Spleen (tissue), 11 donors: ENCODE measurements around the gene IMPACT. TPM values are rescaled to one million over a fixed set of nuclear protein-coding genes. Genes with fewer than 3 reads are reported as not detected.
A peak's percentile ranks its signal among the peaks of the same experiment; 100 is the strongest.

Experiments used
- DNase-seq: peaks from one replicate; pipeline ENCODE4 v3.0.0-alpha.2; 2020
- H3K27ac ChIP-seq, 8 donors: fragments of 200-600 bp; sonication (generic) in 7 of 8; 1 replicate in 4 of 8; 2 replicates in 4 of 8; pipeline versions ENCODE4 v1.5.0 to v1.8.0; 2016 to 2021; ENCODE audit warnings: inconsistent platforms in 4 of 8, mild to moderate bottlenecking in 4 of 8, moderate library complexity in 1 of 8
- H3K27me3 ChIP-seq, 7 donors: fragments of 200-600 bp; sonication (generic) in 6 of 7; replicated peaks in 1 of 7; 1 replicate in 4 of 7; 2 replicates in 3 of 7; pipeline versions ENCODE4 v1.5.0 to v1.8.0; 2016 to 2021; ENCODE audit warnings: inconsistent platforms in 3 of 7, mild to moderate bottlenecking in 1 of 7
- H3K36me3 ChIP-seq, 6 donors: fragments of 200-600 bp; sonication (generic) in 5 of 6; 1 replicate in 4 of 6; 2 replicates in 2 of 6; pipeline versions ENCODE4 v1.5.0 to v1.8.0; 2016 to 2021; ENCODE audit warnings: inconsistent platforms in 2 of 6
- H3K4me1 ChIP-seq, 6 donors: fragments of 200-600 bp; sonication (generic) in 5 of 6; 1 replicate in 3 of 6; 2 replicates in 3 of 6; pipeline versions ENCODE4 v1.5.0 to v1.8.0; 2016 to 2021; ENCODE audit warnings: inconsistent platforms in 3 of 6
- H3K4me3 ChIP-seq, 8 donors: fragments of 200-600 bp; sonication (generic) in 7 of 8; 1 replicate in 4 of 8; 2 replicates in 4 of 8; pipeline versions ENCODE4 v1.5.0 to v1.8.0; 2016 to 2021; ENCODE audit warnings: inconsistent platforms in 4 of 8, mild to moderate bottlenecking in 4 of 8, moderate library complexity in 2 of 8
- H3K9me3 ChIP-seq, 8 donors: fragments of 200-600 bp; sonication (generic) in 7 of 8; 1 replicate in 4 of 8; 2 replicates in 4 of 8; pipeline versions ENCODE4 v1.5.0 to v1.8.0; 2016 to 2021; ENCODE audit warnings: inconsistent platforms in 4 of 8
- POLR2A ChIP-seq, 3 donors: fragments of 450-650 bp; IDR thresholded peaks; one replicate each; pipeline ENCODE4 v1.5.1; 2017; ENCODE audit warnings: antibody characterized with exemption in 3 of 3, mild to moderate bottlenecking in 1 of 3
- POLR2AphosphoS5 ChIP-seq, 3 donors: sonication (generic); formaldehyde crosslinking; IDR thresholded peaks; one replicate each; pipeline ENCODE4 v1.5.1; 2017; ENCODE audit warnings: antibody characterized with exemption in 3 of 3
- WGBS, 5 donors: extraction: QIAGEN DNeasy Blood & Tissue Kit in 3 of 5; methylation state at CpG; one replicate each; pipeline versions ENCODE4 v1.1.5 to v1.1.7; 2013 to 2018; 5-methylcytosine and 5-hydroxymethylcytosine counted together
- intact Hi-C: fragments of 100-400 bp; cut with DNase I; formaldehyde crosslinking; loops from one replicate; pipeline ENCODE4 v1.15.0; 2023; ENCODE audit warnings: low total_unique reads
- polyA plus RNA-seq, 3 donors: library from polyadenylated mRNA; stranded (reverse); fragments of 200-250 nt; gene quantifications; one replicate each; pipeline ENCODE4 v1.2.1, GENCODE V29; 2013
- total RNA-seq, 7 donors: library from RNA; depleted of rRNA in 3 of 7; stranded (reverse); fragments of >200 nt in 3 of 7; fragmentation: NEBNext Ultra II Directional in 4 of 7; extraction: Animal tissue kit (Norgen Biotek cat#: 25700) in 4 of 7; gene quantifications; one replicate each; pipeline versions ENCODE4 v1.1.0 to v1.2.1, GENCODE V29; 2016 to 2021
- TF ChIP-seq, protein P1 (sequence below), 11 experiments: fragments of 200-600 bp in 7 of 11; fragments of 450-650 bp in 4 of 11; sonication (generic) in 4 of 11; IDR thresholded peaks in 8 of 11; conservative IDR thresholded peaks in 3 of 11; 1 replicate in 7 of 11; 2 replicates in 4 of 11; pipeline versions ENCODE4 v1.4.0 to v1.8.0; 2016 to 2021; ENCODE audit warnings: antibody characterized with exemption in 11 of 11, inconsistent platforms in 4 of 11, mild to moderate bottlenecking in 1 of 11
- donor health status: healthy with polysubstance abuse.
- donor health status: DM: no; HTN: no; CAD: no; lungs with moderate emphysema.
- donor health status: DM: no; HTN: no; CAD: no.
- donor health status: Bipolar disorder and iron deficiency.
- donor health status: healthy.
- donor health status: DM: no; HTN: no; CAD: no.
- donor health status: DM: yes; HTN: yes; CAD: no.

Gene IMPACT
- total and polyA plus RNA-seq, 10 donors: 10.6 to 36.7 (median 22.0) TPM

DNA sequence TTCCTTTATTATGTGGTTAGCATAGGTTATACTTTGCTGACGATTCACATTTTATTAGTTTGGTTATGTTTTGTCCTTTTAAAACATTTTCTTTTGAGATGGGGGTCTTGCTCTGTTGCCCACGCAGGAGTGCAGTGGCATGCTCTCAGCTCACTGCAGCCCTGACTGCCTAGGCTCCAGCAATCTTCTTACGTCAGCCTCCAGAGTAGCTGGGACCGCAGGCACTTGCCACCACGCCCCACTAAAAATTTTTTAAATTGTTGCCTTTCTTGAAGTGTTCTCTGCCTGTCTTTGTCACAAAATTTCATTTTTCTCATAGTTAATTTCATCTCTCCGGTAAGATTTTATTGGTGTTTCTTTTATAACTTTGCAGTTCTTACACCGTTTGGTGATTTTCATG lies 52.9 kb downstream of the IMPACT start:
- Histone ChIP-seq H3K27ac (no peak overlapping the region), H3K4me1 (no peaks in the 10 kb centered on the region), H3K9me3 (peaks cover 0 to 4% (median 0%) of the 10 kb centered on the region in 8 donors), H3K36me3 (no peaks in the 10 kb centered on the region), H3K4me3 (no peak overlapping the region), H3K27me3 (no peaks in the 10 kb centered on the region)
- no peak for DNase-seq
- WGBS, 5 donors: 76 to 88% (median 85%) methylated on average over 7 of the region's 7 CpGs
- TF ChIP-seq, protein P1, sequence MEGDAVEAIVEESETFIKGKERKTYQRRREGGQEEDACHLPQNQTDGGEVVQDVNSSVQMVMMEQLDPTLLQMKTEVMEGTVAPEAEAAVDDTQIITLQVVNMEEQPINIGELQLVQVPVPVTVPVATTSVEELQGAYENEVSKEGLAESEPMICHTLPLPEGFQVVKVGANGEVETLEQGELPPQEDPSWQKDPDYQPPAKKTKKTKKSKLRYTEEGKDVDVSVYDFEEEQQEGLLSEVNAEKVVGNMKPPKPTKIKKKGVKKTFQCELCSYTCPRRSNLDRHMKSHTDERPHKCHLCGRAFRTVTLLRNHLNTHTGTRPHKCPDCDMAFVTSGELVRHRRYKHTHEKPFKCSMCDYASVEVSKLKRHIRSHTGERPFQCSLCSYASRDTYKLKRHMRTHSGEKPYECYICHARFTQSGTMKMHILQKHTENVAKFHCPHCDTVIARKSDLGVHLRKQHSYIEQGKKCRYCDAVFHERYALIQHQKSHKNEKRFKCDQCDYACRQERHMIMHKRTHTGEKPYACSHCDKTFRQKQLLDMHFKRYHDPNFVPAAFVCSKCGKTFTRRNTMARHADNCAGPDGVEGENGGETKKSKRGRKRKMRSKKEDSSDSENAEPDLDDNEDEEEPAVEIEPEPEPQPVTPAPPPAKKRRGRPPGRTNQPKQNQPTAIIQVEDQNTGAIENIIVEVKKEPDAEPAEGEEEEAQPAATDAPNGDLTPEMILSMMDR (IDR thresholded peaks at IDR 0.05 in 8 of 11, conservative IDR thresholded peaks at IDR 0.05 in 3 of 11): no peak
- no peak for TF ChIP-seq POLR2AphosphoS5 (IDR thresholded peaks at IDR 0.05)
- no peak for TF ChIP-seq POLR2A (IDR thresholded peaks at IDR 0.05)
- intact Hi-C loops: no loop called here

GRCh38 chr18:24482821-24483220 lies 56.4 kb downstream of the IMPACT start:
- no peak for DNase-seq
- Histone ChIP-seq H3K27me3 (no peaks in the 10 kb centered on the region), H3K36me3 (no peaks in the 10 kb centered on the region), H3K4me3 (no peak overlapping the region), H3K27ac (no peak overlapping the region), H3K9me3 (peaks cover 0 to 4% (median 0%) of the 10 kb centered on the region in 8 donors), H3K4me1 (peaks cover 0 to 19% (median 4%) of the 10 kb centered on the region in 6 donors)
- intact Hi-C loops: no loop called here
- 88 to 97% (median 90%) methylated on average over 5 of the region's 5 CpGs for WGBS, 5 donors
- TF ChIP-seq, protein P1 (IDR thresholded peaks at IDR 0.05 in 8 of 11, conservative IDR thresholded peaks at IDR 0.05 in 3 of 11): no peak
- TF ChIP-seq POLR2A (IDR thresholded peaks at IDR 0.05): no peak
- TF ChIP-seq POLR2AphosphoS5 (IDR thresholded peaks at IDR 0.05): no peak

- no peaks in the 10 kb centered on the region for H3K36me3 ChIP-seq
- H3K4me1 ChIP-seq: peaks cover 0 to 32% (median 10%) of the 10 kb centered on the region in 6 donors
- H3K27me3 ChIP-seq: no peaks in the 10 kb centered on the region
- no peak for DNase-seq
- TF ChIP-seq, protein P1 (IDR thresholded peaks at IDR 0.05 in 8 of 11, conservative IDR thresholded peaks at IDR 0.05 in 3 of 11): no peak
- TF ChIP-seq POLR2A (IDR thresholded peaks at IDR 0.05) (no peak), POLR2AphosphoS5 (IDR thresholded peaks at IDR 0.05) (no peak)
- intact Hi-C loops: loop anchor here (5.0 kb wide), 2 partner anchors 128 to 242 kb away; no protein-coding TSS in a partner anchor
- no peak overlapping the region for H3K4me3 ChIP-seq
- H3K9me3 ChIP-seq: peaks cover 0 to under 1% (median 0%) of the 10 kb centered on the region in 8 donors
- WGBS, 5 donors: 53 to 89% (median 80%) methylated on average over 3 of the region's 3 CpGs
- H3K27ac ChIP-seq: no peak overlapping the region
These were observed 59.2 kb downstream of the IMPACT start for GRCh38 chr18:24485681-24486080.

- H3K4me3 ChIP-seq: no peak overlapping the region
These were observed 60.2 kb downstream of the IMPACT start for GRCh38 chr18:24486684-24487083.

More at GRCh38 chr18:24486684-24487083, 60.2 kb downstream of the IMPACT start:
- TF ChIP-seq, protein P1 (IDR thresholded peaks at IDR 0.05 in 8 of 11, conservative IDR thresholded peaks at IDR 0.05 in 3 of 11): no peak
- TF ChIP-seq POLR2A (IDR thresholded peaks at IDR 0.05) (no peak), POLR2AphosphoS5 (IDR thresholded peaks at IDR 0.05) (no peak)
- H3K27ac ChIP-seq: peak overlapping the region in 4 of 8 donors; percentile 15 to 31 (median 24)
- no peaks in the 10 kb centered on the region for H3K27me3 ChIP-seq
- DNase-seq: no peak
- 45 to 67% (median 57%) methylated on average over 9 of the region's 9 CpGs for WGBS, 5 donors
- peaks cover 0 to 35% (median 13%) of the 10 kb centered on the region in 6 donors for H3K4me1 ChIP-seq
- H3K9me3 ChIP-seq: no peaks in the 10 kb centered on the region
- no peaks in the 10 kb centered on the region for H3K36me3 ChIP-seq
- intact Hi-C loops: loop anchor here (5.0 kb wide), 2 partner anchors 129 to 241 kb away; no protein-coding TSS in a partner anchor
